Measurements from ENCODE around the gene PHACTR1. TPM values are rescaled to one million over a fixed set of nuclear protein-coding genes. Genes with fewer than 3 reads are reported as not detected.
A peak's percentile ranks its signal among the peaks of the same experiment; 100 is the strongest.

Gene PHACTR1
- total RNA-seq, 1 donor from 2014 or later, result 72.8 TPM

- Histone ChIP-seq H3K36me3 (peaks cover 46% of the 10 kb centered on the region), H3K4me3 (no peak overlapping the region), H3K9me3 (no peaks in the 10 kb centered on the region), H3K27ac (no peak overlapping the region), H3K4me1 (no peaks in the 10 kb centered on the region), H3K27me3 (no peaks in the 10 kb centered on the region)
- intact Hi-C loops (cut with DNase I), result no loop called here
- ATAC-seq (no peak), DNase-seq (no peak)
- TF ChIP-seq CTCF (IDR thresholded peaks at IDR 0.05), result no peak
These were observed 563.7 kb downstream of the PHACTR1 start for GRCh38 chr6:13280254-13280653.

GRCh38 chr6:13281686-13282085 is 565.1 kb downstream of the PHACTR1 start:
- Histone ChIP-seq H3K9me3 (no peaks in the 10 kb centered on the region), H3K4me3 (no peak overlapping the region), H3K27ac (no peak overlapping the region), H3K27me3 (no peaks in the 10 kb centered on the region), H3K36me3 (peaks cover 46% of the 10 kb centered on the region), H3K4me1 (no peaks in the 10 kb centered on the region)
- no peak for TF ChIP-seq CTCF (IDR thresholded peaks at IDR 0.05)
- intact Hi-C loops (cut with DNase I), result no loop called here
- ATAC-seq (no peak), DNase-seq (no peak)

GRCh38 chr6:13282393-13283069 is 566.0 kb downstream of the PHACTR1 start:
- Histone ChIP-seq H3K4me3 (no peak overlapping the region), H3K4me1 (no peaks in the 10 kb centered on the region), H3K27me3 (no peaks in the 10 kb centered on the region), H3K27ac (no peak overlapping the region), H3K9me3 (no peaks in the 10 kb centered on the region), H3K36me3 (peaks cover 49% of the 10 kb centered on the region)
- DNase-seq (no peak), ATAC-seq (no peak)
- TF ChIP-seq CTCF (IDR thresholded peaks at IDR 0.05), result no peak
- intact Hi-C loops (cut with DNase I), result no loop called here

GRCh38 chr6:13283331-13283730 is 566.8 kb downstream of the PHACTR1 start:
- no peak overlapping the region for H3K4me3 ChIP-seq
- no peak for TF ChIP-seq CTCF (IDR thresholded peaks at IDR 0.05)
- H3K27me3 ChIP-seq, result no peaks in the 10 kb centered on the region
- no peak for ATAC-seq
- intact Hi-C loops (cut with DNase I), result no loop called here
- H3K36me3 ChIP-seq, result peaks cover 44% of the 10 kb centered on the region
- no peak for DNase-seq
- H3K4me1 ChIP-seq, result no peaks in the 10 kb centered on the region
- H3K27ac ChIP-seq, result no peak overlapping the region
- no peaks in the 10 kb centered on the region for H3K9me3 ChIP-seq

- Histone ChIP-seq H3K27ac (no peak overlapping the region), H3K9me3 (no peaks in the 10 kb centered on the region), H3K27me3 (no peaks in the 10 kb centered on the region), H3K36me3 (peaks cover 32% of the 10 kb centered on the region), H3K4me3 (no peak overlapping the region), H3K4me1 (no peaks in the 10 kb centered on the region)
- ATAC-seq, result no peak
- intact Hi-C loops (cut with DNase I), result no loop called here
- no peak for DNase-seq
- no peak for TF ChIP-seq CTCF (IDR thresholded peaks at IDR 0.05)
These were observed 568.1 kb downstream of the PHACTR1 start for GRCh38 chr6:13284646-13285045.

GRCh38 chr6:13285705-13286104 is 569.1 kb downstream of the PHACTR1 start:
- H3K27ac ChIP-seq, result no peak overlapping the region
- no peaks in the 10 kb centered on the region for H3K27me3 ChIP-seq
- H3K9me3 ChIP-seq, result no peaks in the 10 kb centered on the region
- ATAC-seq (peak; percentile 6), DNase-seq (no peak)
- no peak for TF ChIP-seq CTCF (IDR thresholded peaks at IDR 0.05)
- intact Hi-C loops (cut with DNase I), result no loop called here
- no peaks in the 10 kb centered on the region for H3K4me1 ChIP-seq
- no peak overlapping the region for H3K4me3 ChIP-seq
- H3K36me3 ChIP-seq, result peaks cover 24% of the 10 kb centered on the region

Data from upper lobe of right lung (tissue), 1 donor.